ENCODE data around the gene EVL. TPM values are rescaled to one million over a fixed set of nuclear protein-coding genes. Genes with fewer than 3 reads are reported as not detected.

EVL gene, protein sequence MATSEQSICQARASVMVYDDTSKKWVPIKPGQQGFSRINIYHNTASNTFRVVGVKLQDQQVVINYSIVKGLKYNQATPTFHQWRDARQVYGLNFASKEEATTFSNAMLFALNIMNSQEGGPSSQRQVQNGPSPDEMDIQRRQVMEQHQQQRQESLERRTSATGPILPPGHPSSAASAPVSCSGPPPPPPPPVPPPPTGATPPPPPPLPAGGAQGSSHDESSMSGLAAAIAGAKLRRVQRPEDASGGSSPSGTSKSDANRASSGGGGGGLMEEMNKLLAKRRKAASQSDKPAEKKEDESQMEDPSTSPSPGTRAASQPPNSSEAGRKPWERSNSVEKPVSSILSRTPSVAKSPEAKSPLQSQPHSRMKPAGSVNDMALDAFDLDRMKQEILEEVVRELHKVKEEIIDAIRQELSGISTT
- polyA plus RNA-seq (2012; ENCODE audit: low read depth, missing spikeins): 181 TPM

DNA sequence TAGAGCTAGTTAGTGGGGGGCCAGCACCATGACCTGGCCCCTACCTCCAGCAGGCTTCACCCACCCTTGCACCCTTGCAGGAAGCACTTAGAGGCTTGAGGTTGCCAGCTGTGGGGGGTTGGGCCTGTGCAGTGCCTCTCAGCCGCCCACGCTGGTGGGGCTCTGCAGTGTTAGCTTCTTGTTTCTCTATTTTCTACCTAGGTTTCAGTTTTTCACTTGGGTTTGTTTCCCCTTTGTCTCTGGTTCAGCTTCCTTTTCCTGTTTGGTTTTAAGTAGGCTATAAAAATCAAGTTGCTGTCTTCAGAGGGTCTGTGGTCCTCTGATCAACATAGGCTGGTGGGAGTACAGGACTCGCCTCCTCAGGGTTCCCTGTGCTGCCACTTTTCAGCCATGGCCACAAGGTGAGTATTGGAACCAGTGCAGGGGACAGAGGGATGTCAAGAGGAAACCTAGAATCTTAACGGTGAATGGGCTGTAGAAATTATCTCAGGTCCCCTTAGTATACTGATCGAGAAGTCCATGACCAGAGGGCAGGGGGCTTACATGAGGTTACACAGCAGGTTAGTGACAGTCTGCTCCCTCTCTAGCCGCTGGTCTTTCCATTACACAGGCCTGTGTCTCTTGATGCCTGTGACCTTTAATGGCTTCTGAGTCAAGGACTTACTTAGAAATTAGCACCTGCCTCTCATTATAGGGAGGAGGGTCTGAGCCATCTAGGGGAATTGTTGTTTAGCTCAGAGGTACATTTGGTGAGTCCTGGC lies at the start of gene EVL:
Gene EVL, plus strand, starts transcription at position 312 of the 761 bp plus-strand sequence. Its CDS starts 79 bp downstream, at position 391.
- peak; percentile 86 for FAIRE-seq
- no peak for DNase-seq (ENCODE audit: insufficient read length, low spot score)

DNA sequence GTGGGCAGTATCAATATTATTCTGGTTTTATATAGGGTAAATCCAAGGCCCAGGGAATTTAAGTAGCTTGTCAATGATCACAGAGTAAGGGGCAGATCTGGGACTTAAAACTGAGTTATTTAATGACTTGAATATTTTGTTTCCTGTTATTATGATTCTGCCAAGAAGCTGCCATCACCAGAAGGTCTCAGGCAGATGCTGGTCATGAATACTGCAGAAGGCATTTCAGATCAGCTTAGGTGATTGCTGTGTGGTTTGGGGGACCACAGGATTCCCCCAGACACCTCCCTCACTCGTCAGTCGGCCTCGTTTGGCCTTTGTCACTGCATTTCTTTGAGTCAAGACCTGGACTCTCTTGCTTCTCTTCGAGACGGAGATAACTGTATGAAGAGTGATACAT lies 47.7 kb upstream of the EVL start:
- TF ChIP-seq POLR2AphosphoS5 (IDR thresholded peaks at IDR 0.05; ENCODE audit: low read depth, low read length) (no peak), PAX5 (IDR thresholded peaks at IDR 0.05; ENCODE audit: insufficient read depth, low read length, severe bottlenecking) (no peak), SPI1 (IDR thresholded peaks at IDR 0.05; ENCODE audit: low read depth, low read length) (no peak), POU2F2 (IDR thresholded peaks at IDR 0.05; ENCODE audit: low read depth, low read length) (no peak), POLR2A (IDR thresholded peaks at IDR 0.05; ENCODE audit: low read depth, low read length) (no peak), TAF1 (IDR thresholded peaks at IDR 0.05; ENCODE audit: low read depth, low read length) (no peak)
- FAIRE-seq (no peak), DNase-seq (ENCODE audit: insufficient read length, low spot score) (no peak)

More for the DNA sequence above, at the start of gene EVL:
- TF ChIP-seq POU2F2 (IDR thresholded peaks at IDR 0.05; ENCODE audit: low read depth, low read length) (0 out of 2 replicates have a peak, but pooled peaks have one; percentile 11), SPI1 (IDR thresholded peaks at IDR 0.05; ENCODE audit: low read depth, low read length) (no peak), POLR2A (IDR thresholded peaks at IDR 0.05; ENCODE audit: low read depth, low read length) (peak; percentile 56), PAX5 (IDR thresholded peaks at IDR 0.05; ENCODE audit: insufficient read depth, low read length, severe bottlenecking) (no peak), TAF1 (IDR thresholded peaks at IDR 0.05; ENCODE audit: low read depth, low read length) (0 out of 2 replicates have a peak, but pooled peaks have one; percentile 9), POLR2AphosphoS5 (IDR thresholded peaks at IDR 0.05; ENCODE audit: low read depth, low read length) (peak; percentile 5; the same call in 1 of the 2 replicates)

DNA sequence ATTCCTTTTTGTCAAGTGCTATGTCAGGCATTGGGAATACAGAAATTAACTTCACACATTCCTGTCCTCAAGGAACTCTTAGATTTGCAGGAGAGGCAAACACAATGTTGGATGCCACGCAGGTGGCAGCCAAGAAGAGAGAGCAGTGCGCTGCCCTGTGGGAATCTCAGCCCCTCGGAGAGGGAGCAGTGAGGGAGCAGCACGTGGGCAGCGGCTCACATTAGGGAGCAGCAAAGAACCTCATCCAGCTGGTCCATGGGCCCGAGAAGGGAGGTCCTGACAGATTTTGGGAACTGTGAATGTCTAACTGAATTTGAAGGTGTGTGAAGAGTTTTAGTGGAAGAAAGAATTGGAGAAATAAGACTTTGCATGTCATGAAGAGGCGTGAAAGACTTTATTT lies 47.2 kb upstream of the EVL start:
- DNase-seq (ENCODE audit: insufficient read length, low spot score): no peak
- no peak for FAIRE-seq
- no peak for TF ChIP-seq TAF1 (IDR thresholded peaks at IDR 0.05; ENCODE audit: low read depth, low read length)
- TF ChIP-seq POU2F2 (IDR thresholded peaks at IDR 0.05; ENCODE audit: low read depth, low read length): no peak
- TF ChIP-seq POLR2A (IDR thresholded peaks at IDR 0.05; ENCODE audit: low read depth, low read length): no peak
- no peak for TF ChIP-seq SPI1 (IDR thresholded peaks at IDR 0.05; ENCODE audit: low read depth, low read length)
- no peak for TF ChIP-seq PAX5 (IDR thresholded peaks at IDR 0.05; ENCODE audit: insufficient read depth, low read length, severe bottlenecking)
- no peak for TF ChIP-seq POLR2AphosphoS5 (IDR thresholded peaks at IDR 0.05; ENCODE audit: low read depth, low read length)

DNA sequence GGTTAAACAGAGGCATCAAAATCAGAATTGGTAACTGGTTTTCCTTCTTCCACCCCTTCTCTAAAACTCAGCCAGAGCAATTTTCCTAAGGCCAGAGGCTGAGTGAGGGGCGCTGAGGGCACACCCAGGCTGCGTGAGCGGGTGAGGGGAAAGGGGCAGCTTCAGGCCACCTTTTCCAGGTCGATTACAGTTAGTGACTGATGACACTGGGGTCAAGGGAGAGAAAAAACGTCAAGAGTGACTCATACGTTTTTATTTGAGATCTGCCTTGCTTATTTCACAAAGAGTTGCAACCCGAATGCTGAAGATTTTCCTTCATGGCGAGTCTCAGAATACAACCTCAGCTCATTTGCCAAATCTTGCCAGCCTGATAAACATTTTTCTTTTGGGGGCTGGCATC lies 46.7 kb upstream of the EVL start:
- FAIRE-seq (no peak), DNase-seq (ENCODE audit: insufficient read length, low spot score) (no peak)
- no peak for TF ChIP-seq TAF1 (IDR thresholded peaks at IDR 0.05; ENCODE audit: low read depth, low read length)
- TF ChIP-seq POLR2AphosphoS5 (IDR thresholded peaks at IDR 0.05; ENCODE audit: low read depth, low read length): no peak
- TF ChIP-seq PAX5 (IDR thresholded peaks at IDR 0.05; ENCODE audit: insufficient read depth, low read length, severe bottlenecking): no peak
- no peak for TF ChIP-seq POLR2A (IDR thresholded peaks at IDR 0.05; ENCODE audit: low read depth, low read length)
- TF ChIP-seq SPI1 (IDR thresholded peaks at IDR 0.05; ENCODE audit: low read depth, low read length): no peak
- TF ChIP-seq POU2F2 (IDR thresholded peaks at IDR 0.05; ENCODE audit: low read depth, low read length): no peak

DNA sequence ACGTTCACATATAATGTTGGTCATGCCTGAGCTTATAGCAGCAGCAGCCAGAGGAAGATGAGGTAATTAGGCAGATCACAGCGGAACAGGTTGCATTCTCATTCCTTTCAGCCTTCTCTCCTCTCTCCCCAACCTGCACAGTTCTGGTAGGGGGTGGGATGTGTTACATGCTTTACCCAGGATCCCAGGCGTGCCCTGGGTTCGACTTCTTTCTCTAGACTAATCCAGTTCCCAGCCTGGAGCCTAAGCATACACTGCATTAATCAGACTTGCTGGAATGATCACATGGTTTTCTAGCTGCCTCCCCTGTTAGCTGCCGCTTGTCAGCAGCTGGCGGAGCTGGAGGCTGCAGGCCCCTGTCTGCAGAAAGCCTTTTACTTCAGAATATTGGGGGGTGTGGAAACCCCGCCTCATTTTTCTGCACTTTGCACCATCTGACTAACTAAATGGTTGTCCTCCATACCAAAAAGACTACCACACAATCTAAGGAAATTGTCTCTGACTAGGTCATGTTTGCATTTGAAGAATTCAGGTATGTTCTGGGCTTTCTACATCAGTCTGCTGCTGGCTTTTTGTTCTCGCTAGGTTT lies 46.0 kb upstream of the EVL start:
- no peak for TF ChIP-seq PAX5 (IDR thresholded peaks at IDR 0.05; ENCODE audit: insufficient read depth, low read length, severe bottlenecking)
- no peak for TF ChIP-seq POU2F2 (IDR thresholded peaks at IDR 0.05; ENCODE audit: low read depth, low read length)
- no peak for TF ChIP-seq TAF1 (IDR thresholded peaks at IDR 0.05; ENCODE audit: low read depth, low read length)
- no peak for TF ChIP-seq POLR2AphosphoS5 (IDR thresholded peaks at IDR 0.05; ENCODE audit: low read depth, low read length)
- no peak for TF ChIP-seq SPI1 (IDR thresholded peaks at IDR 0.05; ENCODE audit: low read depth, low read length)
- no peak for TF ChIP-seq POLR2A (IDR thresholded peaks at IDR 0.05; ENCODE audit: low read depth, low read length)
- DNase-seq (ENCODE audit: insufficient read length, low spot score): no peak
- no peak for FAIRE-seq

DNA sequence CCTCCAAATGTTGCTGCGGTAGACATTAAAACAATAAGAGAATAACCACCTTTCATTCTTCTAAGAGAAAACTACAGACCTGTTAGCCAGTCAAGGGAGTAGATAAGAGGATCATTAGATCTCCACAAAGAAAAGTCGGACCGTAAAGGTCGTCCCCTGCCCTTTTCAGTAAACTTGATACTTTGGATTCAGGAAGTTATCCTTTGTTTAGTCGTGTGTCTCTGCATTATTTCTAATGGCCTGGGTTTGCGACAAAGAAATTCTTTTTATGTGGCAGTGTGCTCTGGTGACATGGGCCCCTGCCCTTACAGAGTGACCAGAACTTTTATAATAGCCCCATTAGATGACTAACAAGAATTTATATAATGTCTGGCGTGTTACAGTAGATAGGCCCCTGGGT lies 44.6 kb upstream of the EVL start:
- no peak for TF ChIP-seq POLR2A (IDR thresholded peaks at IDR 0.05; ENCODE audit: low read depth, low read length)
- no peak for TF ChIP-seq POU2F2 (IDR thresholded peaks at IDR 0.05; ENCODE audit: low read depth, low read length)
- TF ChIP-seq PAX5 (IDR thresholded peaks at IDR 0.05; ENCODE audit: insufficient read depth, low read length, severe bottlenecking): no peak
- TF ChIP-seq SPI1 (IDR thresholded peaks at IDR 0.05; ENCODE audit: low read depth, low read length): no peak
- no peak for TF ChIP-seq POLR2AphosphoS5 (IDR thresholded peaks at IDR 0.05; ENCODE audit: low read depth, low read length)
- no peak for TF ChIP-seq TAF1 (IDR thresholded peaks at IDR 0.05; ENCODE audit: low read depth, low read length)
- no peak for FAIRE-seq
- DNase-seq (ENCODE audit: insufficient read length, low spot score): no peak

DNA sequence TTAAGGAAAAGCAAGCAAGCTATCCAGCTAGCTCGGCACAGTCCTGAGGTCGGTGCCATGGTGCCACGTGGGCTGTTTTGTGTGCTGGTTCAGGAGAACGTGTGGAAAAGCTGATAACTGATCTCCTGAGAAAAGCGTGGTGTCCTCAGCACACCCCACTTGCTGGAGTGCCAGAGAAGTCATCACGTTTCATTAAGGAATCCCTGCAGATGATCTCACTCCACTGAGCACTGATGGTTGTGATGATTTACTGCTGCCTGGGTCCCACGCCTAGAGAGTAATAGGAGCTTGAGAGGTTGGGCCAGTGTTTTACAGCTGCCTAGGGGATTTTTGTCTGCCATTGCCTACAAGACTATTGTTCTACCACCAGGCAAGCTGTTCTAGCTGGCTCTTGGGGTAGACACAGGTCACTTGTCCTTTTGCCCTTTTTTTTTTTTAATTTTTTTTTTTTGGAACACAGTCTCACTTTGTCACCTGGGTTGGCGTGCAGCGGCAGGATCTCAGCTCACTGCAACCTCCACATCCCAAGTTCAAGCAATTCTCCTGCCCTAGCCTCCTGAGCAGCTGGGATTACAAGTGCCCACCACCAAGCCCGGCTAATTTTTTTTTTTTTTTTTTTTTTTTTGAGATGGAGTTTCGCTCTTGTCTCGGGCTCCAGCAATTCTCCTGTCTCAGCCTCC lies 42.3 kb upstream of the EVL start:
- FAIRE-seq (no peak), DNase-seq (ENCODE audit: insufficient read length, low spot score) (no peak)
- no peak for TF ChIP-seq PAX5 (IDR thresholded peaks at IDR 0.05; ENCODE audit: insufficient read depth, low read length, severe bottlenecking)
- no peak for TF ChIP-seq TAF1 (IDR thresholded peaks at IDR 0.05; ENCODE audit: low read depth, low read length)
- TF ChIP-seq POLR2A (IDR thresholded peaks at IDR 0.05; ENCODE audit: low read depth, low read length): no peak
- TF ChIP-seq POU2F2 (IDR thresholded peaks at IDR 0.05; ENCODE audit: low read depth, low read length): no peak
- no peak for TF ChIP-seq POLR2AphosphoS5 (IDR thresholded peaks at IDR 0.05; ENCODE audit: low read depth, low read length)

DNA sequence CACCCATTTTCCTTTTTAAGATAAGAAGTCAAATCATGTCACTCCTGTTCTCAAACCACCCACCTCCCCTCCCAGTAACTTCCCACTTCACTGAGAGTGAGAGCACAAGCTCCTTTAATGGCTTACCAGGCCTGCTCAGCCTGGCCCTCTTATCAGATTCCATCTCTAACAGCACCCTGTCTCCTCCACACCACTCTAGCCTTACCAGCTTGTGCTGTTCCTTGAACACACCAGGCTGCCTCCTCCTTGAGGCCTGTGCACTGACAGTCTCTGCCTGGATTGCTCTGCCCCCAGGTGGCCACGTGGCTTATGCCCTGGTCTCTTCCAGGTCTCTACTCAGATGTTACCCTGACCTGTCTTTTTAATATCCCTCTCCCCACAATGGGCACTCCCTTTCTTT lies 40.1 kb upstream of the EVL start:
- FAIRE-seq (peak; percentile 83), DNase-seq (ENCODE audit: insufficient read length, low spot score) (peak; percentile 25)
- TF ChIP-seq POLR2AphosphoS5 (IDR thresholded peaks at IDR 0.05; ENCODE audit: low read depth, low read length) (no peak), POU2F2 (IDR thresholded peaks at IDR 0.05; ENCODE audit: low read depth, low read length) (no peak), TAF1 (IDR thresholded peaks at IDR 0.05; ENCODE audit: low read depth, low read length) (no peak), SPI1 (IDR thresholded peaks at IDR 0.05; ENCODE audit: low read depth, low read length) (no peak), POLR2A (IDR thresholded peaks at IDR 0.05; ENCODE audit: low read depth, low read length) (no peak), PAX5 (IDR thresholded peaks at IDR 0.05; ENCODE audit: insufficient read depth, low read length, severe bottlenecking) (no peak)

Measured in GM12891 (cell line).